Stimulated activated CD4-positive, alpha-beta T cell treated with anti-CD3 and anti-CD28 coated beads, Interleukin-1b, Interleukin-23, amount 100 ng/mL, for 1 hour (primary cell): ENCODE results near the gene HOXD4.

ENCODE experiments used
- DNase-seq, 2 donors: peaks; one replicate each; pipeline ENCODE4 v3.0.0-alpha.2; 2020; ENCODE audit warnings: low read depth in 2 of 2

The HOXD4 gene

DNA sequence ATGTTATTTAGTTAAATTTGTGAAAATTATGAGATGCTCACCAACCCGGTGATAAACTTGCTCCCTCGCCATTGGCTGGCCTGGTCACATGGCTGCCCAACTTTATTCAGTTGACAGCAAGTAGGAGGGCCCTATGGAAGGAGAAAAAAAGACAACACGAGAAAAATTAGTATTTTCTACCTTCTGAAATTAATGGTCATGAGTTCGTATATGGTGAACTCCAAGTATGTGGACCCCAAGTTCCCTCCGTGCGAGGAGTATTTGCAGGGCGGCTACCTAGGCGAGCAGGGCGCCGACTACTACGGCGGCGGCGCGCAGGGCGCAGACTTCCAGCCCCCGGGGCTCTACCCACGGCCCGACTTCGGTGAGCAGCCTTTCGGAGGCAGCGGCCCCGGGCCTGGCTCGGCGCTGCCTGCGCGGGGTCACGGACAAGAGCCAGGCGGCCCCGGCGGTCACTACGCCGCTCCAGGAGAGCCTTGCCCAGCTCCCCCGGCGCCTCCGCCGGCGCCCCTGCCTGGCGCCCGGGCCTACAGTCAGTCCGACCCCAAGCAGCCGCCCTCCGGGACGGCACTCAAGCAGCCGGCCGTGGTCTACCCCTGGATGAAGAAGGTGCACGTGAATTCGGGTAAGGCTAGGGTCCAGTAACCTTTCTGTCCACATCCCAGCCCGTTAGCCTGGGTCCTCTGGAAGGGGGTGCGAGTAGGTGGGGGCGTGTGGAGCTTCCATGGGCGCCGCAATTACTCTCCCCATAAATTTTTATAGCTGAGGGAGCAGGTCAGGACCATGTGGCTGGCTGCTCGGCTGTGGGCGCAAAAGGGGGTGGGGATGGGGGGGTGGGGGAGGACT is at the start of gene HOXD4:
Gene HOXD4 (plus strand): TSS at position 109 of the 846 bp plus-strand sequence. CDS start 84 bp downstream, at position 193.
- no peak for DNase-seq

DNA sequence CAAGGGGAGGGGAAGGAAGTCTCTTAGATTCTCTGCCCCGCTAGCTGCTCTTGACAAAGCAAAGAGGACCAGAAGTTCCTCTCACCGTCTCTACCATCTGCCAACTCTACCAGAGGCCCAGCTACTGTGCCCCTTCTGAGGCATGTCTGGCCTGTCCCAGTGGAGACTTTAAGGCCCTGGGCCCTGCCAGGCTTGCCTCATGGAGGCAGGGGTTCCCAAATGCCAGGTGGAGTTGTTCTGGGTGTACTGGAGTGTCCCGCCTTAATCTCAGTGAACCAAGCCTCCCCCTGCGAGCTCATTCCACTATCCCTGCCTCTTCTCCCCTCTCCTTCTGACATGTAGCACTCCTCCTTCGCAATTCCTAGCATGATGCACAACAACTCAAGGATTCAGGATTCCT is 49.5 kb upstream of the HOXD4 start:
- no peak for DNase-seq

DNA sequence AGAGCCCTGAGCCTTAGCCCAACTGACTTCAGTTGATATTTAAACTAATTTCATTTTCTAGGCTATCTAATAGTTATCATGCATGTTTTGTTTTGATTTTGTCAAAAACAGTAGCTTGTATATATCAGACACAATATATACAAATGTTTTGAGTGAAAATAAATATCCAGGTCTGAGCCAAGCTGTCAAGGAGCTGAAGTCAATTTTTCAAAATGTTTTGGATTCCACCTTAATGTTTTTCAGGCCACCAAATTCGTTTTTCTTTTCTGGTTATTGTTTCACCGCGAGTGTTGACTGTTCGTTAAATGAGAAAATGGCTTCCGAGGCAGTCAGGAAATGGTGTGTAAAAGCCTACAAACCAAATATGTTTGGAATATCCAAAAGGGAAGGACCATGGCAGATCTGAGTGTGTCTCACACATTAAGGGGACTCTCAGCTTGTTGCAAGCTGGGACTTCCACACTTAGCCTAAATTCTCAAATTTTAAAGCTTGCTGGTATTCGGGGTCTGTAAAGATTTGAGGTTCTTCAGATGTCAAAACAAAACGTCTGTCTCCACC is 49.0 kb upstream of the HOXD4 start:
- DNase-seq: no peak

DNA sequence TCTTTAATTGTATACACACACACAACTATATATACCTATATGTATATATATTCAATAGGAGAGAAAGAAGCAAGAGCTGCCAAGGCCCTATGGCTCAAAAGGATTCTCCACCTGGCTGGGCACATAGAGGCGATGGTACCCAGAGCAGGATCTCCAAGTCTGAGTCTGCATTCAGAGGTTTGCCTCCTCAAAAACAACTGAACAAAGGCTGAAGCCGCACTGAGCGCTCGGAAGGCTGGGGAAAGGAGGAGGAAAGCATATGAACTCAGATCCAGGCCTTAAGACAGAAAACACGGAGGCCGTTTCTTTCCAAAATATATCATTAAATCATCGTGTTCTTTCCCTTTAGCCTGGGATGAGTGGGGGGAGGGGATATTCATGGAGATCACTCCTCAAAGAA is 48.2 kb upstream of the HOXD4 start:
- DNase-seq: no peak

DNA sequence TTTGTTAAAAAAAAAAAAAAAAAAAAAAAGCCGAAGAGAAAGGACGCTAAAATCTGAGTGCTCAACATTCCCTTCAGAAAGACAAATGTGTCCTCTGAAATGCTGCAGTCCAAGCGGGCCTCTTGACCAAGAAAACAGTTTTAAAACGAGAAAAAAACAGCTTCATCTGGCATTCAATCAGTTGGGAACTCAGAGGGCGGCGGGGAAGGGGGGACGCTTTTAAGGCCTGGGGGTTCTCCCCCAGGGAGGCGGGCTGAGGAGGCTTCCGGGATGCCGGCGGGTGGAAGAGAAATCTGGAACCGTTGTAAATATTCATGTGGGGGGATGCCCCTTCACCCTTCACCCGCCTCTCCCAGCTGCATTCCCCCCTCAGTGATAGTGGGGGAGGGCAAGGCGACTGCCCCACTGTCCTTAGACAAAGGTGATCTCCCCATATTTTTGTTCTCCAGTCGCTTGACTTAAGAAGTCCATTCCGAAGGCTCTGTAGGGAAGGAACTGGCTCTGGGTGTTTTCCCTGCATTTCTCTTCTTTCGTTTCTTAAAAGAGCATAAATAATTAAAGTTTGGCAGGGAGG is 47.5 kb upstream of the HOXD4 start:
- no peak for DNase-seq

DNA sequence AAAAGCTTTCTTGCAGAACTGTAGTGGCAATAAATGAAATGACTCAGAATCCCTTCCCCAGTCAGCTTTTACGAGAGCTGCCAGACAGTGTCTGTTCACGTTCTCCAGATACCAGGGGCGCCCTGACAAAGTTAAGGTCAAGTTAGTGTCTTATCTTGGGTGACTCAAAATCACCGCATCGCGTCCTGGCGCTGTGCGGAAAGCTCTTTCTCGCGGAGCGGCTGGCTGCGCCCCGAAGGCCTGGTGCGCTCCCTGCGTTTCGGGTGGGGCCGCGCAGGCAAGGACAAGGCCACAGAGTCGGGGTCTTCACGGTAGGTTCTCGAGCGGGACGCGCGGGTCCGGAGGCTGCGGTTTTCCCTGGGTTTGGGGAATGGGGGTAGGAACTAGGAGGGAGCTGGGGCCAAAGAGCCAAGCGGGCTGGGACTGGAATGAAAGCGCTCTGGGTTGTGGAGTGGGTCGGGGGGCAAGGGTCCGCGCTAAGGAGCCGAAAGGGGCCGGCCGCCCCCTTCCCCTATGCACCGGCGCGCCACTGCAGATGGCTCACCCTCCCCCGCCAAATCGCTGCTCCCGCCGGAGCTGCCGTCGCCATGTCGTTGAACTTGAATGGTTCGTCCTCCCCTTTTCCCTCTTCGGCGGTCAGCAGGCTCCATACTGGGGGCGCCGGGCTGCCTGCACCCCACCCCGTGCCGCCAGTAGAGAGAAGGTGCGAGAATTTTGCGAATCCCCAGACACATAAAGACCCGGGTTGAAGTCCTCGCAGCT is 46.9 kb upstream of the HOXD4 start:
- DNase-seq: no peak

DNA sequence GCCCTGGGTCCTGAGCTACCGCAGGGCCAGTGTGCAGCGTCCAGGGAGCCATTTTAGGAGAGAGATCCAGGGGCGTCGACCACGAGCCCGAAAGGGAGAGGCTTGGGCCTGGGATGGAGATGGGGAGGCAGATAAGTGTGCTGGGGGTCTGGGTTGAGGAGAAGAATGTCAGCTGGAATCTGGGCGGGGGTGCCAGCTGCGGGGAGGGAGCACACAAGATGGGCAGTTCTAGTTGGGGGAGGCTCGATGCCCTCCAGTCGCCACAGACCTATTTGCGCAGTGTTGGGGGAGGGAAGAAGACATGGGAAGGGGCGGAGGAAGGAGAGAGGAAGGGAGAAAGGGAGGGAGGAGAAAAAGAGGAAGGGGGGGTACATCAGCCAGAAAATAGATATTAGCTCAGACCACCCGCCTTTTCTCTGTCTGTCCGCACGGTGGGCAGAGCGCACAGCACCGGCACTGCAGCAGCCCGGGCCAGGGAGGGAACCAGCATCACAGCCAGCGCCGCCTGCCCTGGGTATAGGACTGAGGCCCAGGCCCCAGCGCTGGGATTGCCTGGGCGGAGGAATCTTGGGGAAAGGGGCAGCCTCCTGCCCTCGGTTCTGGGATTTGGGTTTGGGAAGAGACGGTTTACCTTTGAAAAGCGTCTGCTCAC is 46.1 kb upstream of the HOXD4 start:
- DNase-seq: no peak

DNA sequence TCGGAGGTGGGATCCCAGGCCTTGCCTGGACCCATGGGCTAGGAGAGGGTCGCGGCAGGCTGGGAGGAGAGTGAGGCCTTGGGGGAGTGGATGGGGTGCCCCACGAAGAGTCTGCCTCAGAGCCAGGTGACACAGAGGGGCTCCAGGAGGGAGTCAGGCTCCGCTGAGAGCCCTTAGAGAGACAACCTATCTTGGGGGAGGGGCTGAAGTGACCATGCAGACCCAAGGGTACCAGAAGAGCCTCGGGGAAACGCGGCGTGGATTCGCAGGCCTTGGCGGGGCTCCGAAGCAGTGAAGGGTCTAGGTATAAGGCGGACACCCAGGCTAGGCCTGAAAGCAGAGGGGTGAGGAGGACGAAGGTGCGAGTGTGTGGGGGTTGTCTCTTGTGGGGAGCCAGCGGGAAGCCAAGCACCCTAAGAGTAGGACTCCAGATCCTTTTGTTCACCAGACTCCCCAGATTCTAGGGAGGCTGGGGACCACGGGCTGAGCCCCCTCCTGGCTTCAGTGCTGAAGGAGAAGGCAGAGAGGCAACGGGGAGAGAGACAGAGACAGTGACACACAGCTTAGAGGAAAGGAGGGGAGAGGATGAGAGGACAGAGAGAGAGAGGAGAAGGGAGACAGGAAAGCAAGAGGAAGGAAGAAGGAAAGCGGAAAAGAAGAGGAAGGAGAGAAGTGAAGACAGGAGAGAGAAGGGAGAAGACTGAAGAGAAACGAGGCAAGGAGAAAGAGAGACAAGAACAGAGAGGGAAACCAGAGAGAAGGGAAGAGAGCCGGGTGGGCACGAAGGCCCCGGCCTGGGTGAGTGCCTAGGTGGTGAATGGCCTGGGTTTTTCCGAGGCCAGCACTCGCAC is 45.4 kb upstream of the HOXD4 start:
- no peak for DNase-seq

DNA sequence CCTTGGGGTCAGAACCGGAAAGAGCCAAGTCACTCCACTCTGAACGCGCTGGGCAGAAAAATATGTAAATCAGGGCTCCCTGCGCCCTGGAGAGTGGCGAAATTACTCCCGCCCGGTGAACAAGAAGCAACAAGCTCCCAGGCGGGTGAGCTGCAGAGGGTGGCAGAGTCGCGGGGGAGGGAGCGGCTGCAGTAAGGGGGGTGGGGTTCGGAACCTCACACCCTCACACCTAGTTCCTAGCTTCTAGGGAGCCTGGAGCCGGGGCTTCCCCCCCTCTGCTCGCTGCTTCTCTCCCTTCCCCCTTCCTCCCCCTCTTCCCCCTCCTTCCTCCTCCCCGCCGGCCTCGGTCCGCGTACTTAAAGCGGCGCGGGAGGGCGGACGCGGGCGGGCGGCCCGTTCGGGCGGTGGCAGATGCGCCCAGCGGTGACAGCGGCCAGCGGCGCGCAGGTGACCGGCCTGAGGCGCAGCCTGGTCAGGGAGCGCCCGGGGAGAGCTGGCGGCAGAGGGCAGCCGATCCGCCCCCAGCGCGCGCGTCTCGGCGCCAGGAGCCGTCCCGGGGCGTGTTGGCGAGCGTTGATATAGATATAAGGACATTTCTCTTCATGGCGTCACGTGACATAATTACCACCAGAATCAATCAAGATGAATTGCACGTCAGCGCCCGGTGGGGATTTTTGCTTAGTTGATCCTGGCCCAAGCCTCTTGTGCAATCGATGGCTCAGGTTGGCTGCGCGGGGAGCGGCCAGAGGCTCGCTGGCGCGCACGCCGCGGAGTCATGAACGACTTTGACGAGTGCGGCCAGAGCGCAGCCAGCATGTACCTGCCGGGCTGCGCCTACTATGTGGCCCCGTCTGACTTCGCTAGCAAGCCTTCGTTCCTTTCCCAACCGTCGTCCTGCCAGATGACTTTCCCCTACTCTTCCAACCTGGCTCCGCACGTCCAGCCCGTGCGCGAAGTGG is 44.5 kb upstream of the HOXD4 start, which contains the start of gene HOXD11:
Gene HOXD11 (plus strand): TSS at position 700 of the 959 bp plus-strand sequence. CDS start 76 bp downstream, at position 776.
- DNase-seq: no peak

DNA sequence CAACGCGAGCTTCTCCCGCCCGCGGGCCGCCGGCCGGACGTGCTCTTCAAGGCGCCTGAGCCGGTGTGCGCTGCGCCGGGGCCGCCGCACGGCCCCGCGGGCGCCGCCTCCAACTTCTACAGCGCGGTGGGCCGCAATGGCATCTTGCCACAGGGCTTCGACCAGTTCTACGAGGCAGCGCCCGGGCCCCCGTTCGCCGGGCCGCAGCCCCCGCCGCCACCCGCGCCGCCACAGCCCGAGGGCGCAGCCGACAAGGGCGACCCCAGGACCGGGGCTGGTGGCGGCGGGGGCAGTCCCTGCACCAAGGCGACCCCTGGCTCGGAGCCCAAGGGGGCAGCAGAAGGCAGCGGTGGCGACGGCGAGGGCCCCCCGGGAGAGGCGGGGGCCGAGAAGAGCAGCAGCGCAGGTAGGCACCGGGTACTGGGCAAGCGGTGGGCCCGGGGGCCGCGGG is 43.6 kb upstream of the HOXD4 start:
- DNase-seq: no peak

DNA sequence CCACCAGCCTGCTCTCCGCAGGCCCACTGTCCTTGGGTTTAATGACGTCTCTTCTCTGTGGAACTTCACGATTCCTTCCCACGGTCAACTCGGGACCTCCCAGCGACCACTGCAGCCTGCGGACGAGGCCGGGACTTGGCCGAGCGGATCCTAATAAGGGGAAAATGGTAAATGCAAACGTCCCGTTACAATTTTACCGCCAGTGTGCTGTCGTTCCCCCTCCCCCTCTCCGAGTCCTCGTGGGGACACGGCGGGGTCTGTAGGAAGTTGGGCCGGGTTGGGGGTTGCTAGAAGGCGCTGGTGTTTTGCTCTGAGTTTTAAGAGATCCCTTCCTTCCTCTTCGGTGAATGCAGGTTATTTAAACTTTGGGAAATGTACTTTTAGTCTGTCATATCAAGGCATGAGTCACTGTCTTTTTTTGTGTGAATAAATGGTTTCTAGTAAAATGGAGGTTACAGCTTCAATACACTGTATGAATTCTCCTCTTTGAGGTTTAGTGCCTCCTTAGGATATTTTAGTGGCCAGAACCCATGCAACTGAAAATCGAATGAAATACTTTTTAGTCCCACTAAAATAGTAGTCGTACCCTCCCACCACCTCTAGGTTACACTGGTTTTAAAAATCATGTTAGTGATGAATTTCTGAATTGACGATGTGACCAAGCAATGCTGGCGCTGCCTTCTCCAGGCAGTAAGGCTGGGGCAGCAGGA is 42.0 kb upstream of the HOXD4 start:
- DNase-seq: no peak

DNA sequence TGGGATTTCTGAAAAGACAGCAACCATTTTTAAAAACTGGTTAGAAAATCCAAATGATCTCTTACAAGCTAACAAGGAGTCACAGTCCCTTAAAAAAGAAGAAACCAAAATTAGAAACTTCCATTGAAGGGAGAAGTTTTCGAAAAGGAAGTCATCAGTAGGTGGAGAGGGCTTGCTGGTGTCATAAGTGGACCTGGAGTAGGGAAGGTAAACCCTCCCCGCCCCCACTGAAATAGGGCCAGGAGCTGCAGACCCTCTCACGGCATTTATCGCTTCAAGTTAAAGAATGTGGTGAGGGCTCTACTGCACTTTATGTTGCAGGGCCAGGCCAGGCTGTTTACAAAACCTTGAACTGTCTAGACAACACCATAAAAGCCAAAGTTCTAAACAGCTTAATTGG is 41.4 kb upstream of the HOXD4 start:
- DNase-seq: no peak

DNA sequence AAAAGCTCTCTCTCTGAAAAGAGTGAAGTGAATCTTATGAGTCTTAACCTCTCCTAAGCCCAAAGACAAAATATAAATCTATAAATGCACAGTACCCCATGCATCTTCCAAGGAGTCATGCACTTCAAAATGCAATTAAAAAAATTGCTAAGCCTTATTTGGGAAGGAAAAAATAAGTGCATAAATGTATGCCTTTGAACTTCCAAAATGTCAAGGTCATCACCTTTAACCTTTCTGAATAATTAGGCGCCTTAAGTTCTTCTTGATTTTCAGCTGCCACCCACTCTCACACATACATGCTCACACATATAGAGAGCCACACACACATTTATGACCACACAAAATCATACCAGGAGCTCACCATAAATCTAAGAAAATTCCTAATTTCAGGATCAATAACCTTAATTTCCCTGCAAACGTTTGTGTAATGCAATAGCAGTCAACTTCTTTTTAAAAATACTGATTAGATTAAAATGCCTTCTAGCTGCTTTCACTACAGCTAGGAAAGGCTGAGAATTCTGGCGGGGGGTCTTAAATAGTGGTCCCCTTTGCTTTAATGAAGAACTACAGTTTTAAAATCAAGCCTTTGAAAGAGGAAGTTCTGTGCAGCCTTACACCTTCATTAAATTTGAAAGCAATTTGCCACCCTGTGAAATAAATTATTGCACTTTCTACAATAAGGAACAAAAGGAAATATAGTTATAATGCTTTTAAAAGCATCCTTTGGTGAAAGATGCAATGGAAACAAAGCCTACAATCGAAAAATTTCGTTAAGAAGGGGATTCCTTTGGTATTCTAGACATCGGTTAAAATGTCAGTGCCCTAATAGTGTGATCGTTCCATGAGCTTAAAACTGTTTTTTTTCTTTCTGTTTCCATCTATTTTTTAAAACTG is 40.7 kb upstream of the HOXD4 start:
- DNase-seq: no peak

DNA sequence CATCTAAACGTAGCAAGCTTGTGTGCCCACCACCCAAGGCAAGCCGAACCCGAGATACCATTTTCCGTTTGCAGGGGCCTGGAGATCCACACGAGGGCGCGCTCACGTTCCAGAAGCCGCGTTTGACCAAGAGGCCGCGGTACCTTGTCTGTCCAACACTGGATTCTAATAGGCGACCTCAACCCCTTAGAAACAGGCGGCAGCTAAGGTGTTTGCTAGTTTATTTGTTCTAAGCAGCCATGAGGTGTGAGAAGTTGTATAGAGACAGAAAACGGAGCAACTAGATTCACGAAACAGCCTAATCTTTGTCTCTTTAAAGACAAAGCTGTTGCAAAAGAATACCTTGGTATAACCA is 40.1 kb upstream of the HOXD4 start:
- no peak for DNase-seq

DNA sequence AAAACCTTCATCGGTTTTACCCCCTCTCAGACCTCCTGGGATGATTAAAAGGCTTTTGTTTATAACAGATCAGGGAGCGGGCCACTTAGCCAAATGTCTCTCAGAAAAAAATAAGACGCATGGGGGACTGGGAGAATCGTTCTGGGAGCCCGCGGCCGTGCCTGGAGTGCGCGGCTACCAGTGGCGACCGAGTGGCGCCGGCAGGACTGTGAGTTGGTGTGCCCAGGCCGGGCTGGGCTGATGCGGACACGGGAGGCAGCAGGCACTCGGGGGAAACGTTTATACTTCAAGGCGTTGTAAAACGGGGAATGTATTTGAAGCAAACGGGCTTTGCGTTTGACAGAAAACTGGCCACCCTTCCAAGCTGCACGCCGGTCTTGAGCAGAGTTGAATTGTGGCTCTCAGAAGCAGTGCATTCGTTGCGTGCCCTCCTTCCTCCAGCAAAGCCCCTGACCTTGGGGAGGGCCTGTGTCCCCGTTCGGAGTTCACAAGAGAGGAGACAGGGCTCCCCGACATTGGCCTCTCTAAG is 39.4 kb upstream of the HOXD4 start:
- DNase-seq: no peak

DNA sequence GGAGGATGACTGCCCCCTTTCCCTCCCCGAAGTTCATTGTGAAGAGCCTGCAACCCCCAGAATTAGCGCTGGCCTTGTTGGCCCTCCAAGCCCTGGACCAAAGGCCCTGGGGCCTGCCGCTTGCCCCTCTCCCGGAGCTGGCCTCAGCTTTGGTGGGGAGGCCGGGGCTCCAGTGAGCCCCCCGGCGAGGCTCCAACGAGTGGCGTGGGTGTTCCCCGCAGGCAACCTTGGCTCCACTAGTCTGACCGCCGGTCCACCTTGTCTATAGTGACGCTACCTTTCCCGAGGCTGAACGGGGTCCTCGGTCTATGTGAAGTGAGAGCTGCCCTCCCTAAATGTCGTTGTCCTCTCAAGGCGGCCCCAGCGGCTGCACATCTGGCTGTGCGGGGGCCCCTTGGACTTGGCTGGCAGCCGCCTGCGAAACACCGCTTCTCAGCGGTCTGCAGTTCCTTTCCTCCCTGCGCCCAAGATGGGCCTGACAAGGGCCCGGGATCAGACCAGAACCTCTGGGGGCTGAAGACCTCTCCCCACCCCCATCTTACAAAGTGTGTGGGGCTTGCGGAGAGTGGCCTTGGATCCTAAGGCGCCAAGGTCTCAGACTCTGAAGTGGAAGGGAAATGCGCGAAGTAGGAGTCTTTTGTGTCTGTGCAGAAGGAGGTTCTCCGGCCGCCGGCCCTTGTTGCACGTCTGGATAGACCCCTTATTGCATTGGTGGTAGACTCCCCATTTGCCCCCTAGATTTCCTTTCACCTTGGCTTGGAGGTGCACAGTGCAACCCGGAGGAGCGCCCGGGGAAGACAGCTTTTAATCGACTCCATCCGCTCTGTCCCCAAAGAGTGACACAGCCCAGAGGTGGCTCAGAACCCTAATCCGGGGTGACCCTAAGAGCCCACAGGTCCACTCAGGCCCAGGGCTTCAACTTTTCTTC is 38.7 kb upstream of the HOXD4 start:
- DNase-seq: no peak
